ENCODE results near the gene A1CF. TPM values are rescaled to one million over a fixed set of nuclear protein-coding genes. Genes with fewer than 3 reads are reported as not detected.

The A1CF gene
- total RNA-seq, 1 experiment from 2014 or later, result 0.03 TPM

DNA sequence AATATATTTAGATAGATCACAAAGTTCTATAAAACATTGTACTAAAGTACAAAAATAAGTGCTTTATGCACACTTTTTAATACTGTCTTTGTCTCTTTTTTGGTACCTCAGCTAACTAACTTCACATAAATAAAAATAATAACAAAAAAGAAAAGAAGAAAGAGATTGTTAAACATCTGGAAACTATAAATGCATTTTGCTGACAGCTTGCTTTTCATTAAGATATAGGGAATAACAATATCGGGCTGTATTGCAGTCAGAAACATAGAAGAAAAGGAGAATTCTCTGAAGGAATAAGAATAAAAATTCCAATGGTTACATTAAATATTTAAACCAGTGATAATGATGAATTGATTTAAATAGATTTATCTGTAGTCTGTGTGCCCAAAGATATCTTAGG, 85.8 kb downstream of the A1CF start:
- Histone ChIP-seq H3K4me1 (ENCODE audit: control insufficient read depth, insufficient read depth, low read length) (no peaks in the 10 kb centered on the region), H3K27ac (ENCODE audit: low read length) (no peak overlapping the region), H3K27me3 (ENCODE audit: control insufficient read depth, insufficient read depth, low read length) (no peaks in the 10 kb centered on the region; the same call in 1 of the 2 replicates), H3K9me3 (ENCODE audit: control insufficient read depth, insufficient read depth, low read depth, low read length) (no peaks in the 10 kb centered on the region), H3K36me3 (ENCODE audit: control insufficient read depth, insufficient read depth, low read length) (no peaks in the 10 kb centered on the region), H3K4me3 (ENCODE audit: low read depth in 2 of 2, low read length in 2 of 2) (no peak overlapping the region)
- POLR2A ChIA-PET, result no interaction called here
- DNase-seq (ENCODE audit: low read depth, low spot score), result no peak
- BruUV-seq (replicated peaks), result no TSS peak
- intact Hi-C loops (cut with micrococcal nuclease; ENCODE audit: unreplicated experiment) (no loop called here), in situ Hi-C loops (cut with HindIII; ENCODE audit: low pct_unique_long_range_greater_than_20kb, low sequenced_read_pairs) (no loop called here)
- CTCF ChIA-PET, result no interaction called here
- no peak for ATAC-seq
- TF ChIP-seq TCF7L2 (IDR thresholded peaks at IDR 0.05; ENCODE audit: low read depth, low read length) (no peak), SIN3A (IDR thresholded peaks at IDR 0.05; ENCODE audit: borderline replicate concordance, insufficient read depth, low read depth, low read length) (no peak), POLR2AphosphoS5 (IDR thresholded peaks at IDR 0.05; ENCODE audit: low read depth, low read length) (no peak)
- TF ChIP-seq, protein P1, sequence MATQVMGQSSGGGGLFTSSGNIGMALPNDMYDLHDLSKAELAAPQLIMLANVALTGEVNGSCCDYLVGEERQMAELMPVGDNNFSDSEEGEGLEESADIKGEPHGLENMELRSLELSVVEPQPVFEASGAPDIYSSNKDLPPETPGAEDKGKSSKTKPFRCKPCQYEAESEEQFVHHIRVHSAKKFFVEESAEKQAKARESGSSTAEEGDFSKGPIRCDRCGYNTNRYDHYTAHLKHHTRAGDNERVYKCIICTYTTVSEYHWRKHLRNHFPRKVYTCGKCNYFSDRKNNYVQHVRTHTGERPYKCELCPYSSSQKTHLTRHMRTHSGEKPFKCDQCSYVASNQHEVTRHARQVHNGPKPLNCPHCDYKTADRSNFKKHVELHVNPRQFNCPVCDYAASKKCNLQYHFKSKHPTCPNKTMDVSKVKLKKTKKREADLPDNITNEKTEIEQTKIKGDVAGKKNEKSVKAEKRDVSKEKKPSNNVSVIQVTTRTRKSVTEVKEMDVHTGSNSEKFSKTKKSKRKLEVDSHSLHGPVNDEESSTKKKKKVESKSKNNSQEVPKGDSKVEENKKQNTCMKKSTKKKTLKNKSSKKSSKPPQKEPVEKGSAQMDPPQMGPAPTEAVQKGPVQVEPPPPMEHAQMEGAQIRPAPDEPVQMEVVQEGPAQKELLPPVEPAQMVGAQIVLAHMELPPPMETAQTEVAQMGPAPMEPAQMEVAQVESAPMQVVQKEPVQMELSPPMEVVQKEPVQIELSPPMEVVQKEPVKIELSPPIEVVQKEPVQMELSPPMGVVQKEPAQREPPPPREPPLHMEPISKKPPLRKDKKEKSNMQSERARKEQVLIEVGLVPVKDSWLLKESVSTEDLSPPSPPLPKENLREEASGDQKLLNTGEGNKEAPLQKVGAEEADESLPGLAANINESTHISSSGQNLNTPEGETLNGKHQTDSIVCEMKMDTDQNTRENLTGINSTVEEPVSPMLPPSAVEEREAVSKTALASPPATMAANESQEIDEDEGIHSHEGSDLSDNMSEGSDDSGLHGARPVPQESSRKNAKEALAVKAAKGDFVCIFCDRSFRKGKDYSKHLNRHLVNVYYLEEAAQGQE (IDR thresholded peaks at IDR 0.05; ENCODE audit: insufficient read depth in 1 of 2, low read depth in 2 of 2, low read length in 1 of 2), result no peak
- TF ChIP-seq, protein P2, sequence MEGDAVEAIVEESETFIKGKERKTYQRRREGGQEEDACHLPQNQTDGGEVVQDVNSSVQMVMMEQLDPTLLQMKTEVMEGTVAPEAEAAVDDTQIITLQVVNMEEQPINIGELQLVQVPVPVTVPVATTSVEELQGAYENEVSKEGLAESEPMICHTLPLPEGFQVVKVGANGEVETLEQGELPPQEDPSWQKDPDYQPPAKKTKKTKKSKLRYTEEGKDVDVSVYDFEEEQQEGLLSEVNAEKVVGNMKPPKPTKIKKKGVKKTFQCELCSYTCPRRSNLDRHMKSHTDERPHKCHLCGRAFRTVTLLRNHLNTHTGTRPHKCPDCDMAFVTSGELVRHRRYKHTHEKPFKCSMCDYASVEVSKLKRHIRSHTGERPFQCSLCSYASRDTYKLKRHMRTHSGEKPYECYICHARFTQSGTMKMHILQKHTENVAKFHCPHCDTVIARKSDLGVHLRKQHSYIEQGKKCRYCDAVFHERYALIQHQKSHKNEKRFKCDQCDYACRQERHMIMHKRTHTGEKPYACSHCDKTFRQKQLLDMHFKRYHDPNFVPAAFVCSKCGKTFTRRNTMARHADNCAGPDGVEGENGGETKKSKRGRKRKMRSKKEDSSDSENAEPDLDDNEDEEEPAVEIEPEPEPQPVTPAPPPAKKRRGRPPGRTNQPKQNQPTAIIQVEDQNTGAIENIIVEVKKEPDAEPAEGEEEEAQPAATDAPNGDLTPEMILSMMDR (IDR thresholded peaks at IDR 0.05), result no peak

DNA sequence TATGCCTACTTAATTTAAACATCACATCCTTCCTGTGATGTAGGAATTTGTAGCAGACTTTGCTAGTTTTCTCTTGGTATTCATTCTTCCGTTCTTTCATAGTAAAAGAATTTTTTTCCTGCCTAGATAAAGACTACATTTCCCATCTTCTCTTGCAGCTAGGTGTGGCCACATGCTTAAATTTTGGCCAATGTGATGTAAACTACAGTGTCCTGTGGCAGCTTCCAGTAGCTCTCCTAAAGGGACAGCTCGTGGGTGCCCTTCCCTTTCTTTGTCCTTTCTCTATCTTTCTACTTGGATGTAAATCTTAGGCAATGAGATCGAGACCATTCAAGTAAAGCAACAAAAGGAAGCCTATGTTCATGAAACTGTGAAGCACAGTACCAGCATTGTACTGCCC, 87.1 kb downstream of the A1CF start:
- ChIA-PET CTCF (no interaction called here), POLR2A (no interaction called here)
- ATAC-seq, result no peak
- no peaks in the 10 kb centered on the region for H3K27me3 ChIP-seq (ENCODE audit: control insufficient read depth, insufficient read depth, low read length)
- no peaks in the 10 kb centered on the region for H3K36me3 ChIP-seq (ENCODE audit: control insufficient read depth, insufficient read depth, low read length)
- in situ Hi-C loops (cut with HindIII; ENCODE audit: low pct_unique_long_range_greater_than_20kb, low sequenced_read_pairs) (no loop called here), intact Hi-C loops (cut with micrococcal nuclease; ENCODE audit: unreplicated experiment) (no loop called here)
- H3K4me1 ChIP-seq (ENCODE audit: control insufficient read depth, insufficient read depth, low read length), result no peaks in the 10 kb centered on the region
- H3K27ac ChIP-seq (ENCODE audit: low read length), result no peak overlapping the region
- DNase-seq (ENCODE audit: low read depth, low spot score), result no peak
- H3K9me3 ChIP-seq (ENCODE audit: control insufficient read depth, insufficient read depth, low read depth, low read length), result no peaks in the 10 kb centered on the region
- no TSS peak for BruUV-seq (replicated peaks)
- TF ChIP-seq, protein P2 (IDR thresholded peaks at IDR 0.05), result no peak
- TF ChIP-seq, protein P1 (IDR thresholded peaks at IDR 0.05; ENCODE audit: insufficient read depth in 1 of 2, low read depth in 2 of 2, low read length in 1 of 2), result no peak
- TF ChIP-seq TCF7L2 (IDR thresholded peaks at IDR 0.05; ENCODE audit: low read depth, low read length) (no peak), POLR2AphosphoS5 (IDR thresholded peaks at IDR 0.05; ENCODE audit: low read depth, low read length) (no peak), SIN3A (IDR thresholded peaks at IDR 0.05; ENCODE audit: borderline replicate concordance, insufficient read depth, low read depth, low read length) (no peak)
- H3K4me3 ChIP-seq (ENCODE audit: low read depth in 2 of 2, low read length in 2 of 2), result no peak overlapping the region

Measured in Panc1 (cell line).